BE2C (cell line): ENCODE measurements around the gene DNAJB13.

ENCODE experiments used
- DNase-seq: peaks from one replicate; pipeline ENCODE4 v3.0.0-alpha.2; 2020
- H3K27me3 ChIP-seq: fragments of 250-450 bp; sonication (Bioruptor Pico); 2 replicates; pipeline ENCODE4 v1.5.1; 2020; ENCODE audit warnings: mild to moderate bottlenecking
- H3K36me3 ChIP-seq: fragments of 250-450 bp; sonication (Bioruptor Pico); 2 replicates; pipeline ENCODE4 v1.5.1; 2020; ENCODE audit warnings: mild to moderate bottlenecking
- H3K4me1 ChIP-seq: fragments of 250-450 bp; sonication (Bioruptor Pico); 2 replicates; pipeline ENCODE4 v1.5.1; 2020
- H3K4me3 ChIP-seq: 2 replicates; pipeline ENCODE4 v1.5.1; 2011; ENCODE audit warnings: low read depth, low read length
- H3K9me3 ChIP-seq: fragments of 250-450 bp; sonication (Bioruptor Pico); 2 replicates; pipeline ENCODE4 v1.5.1; 2020
- CTCF ChIP-seq: IDR thresholded peaks from 2 replicates; pipeline ENCODE4 v1.5.1; 2012; ENCODE audit warnings: mild to moderate bottlenecking, low read depth, low read length

The DNAJB13 gene

GRCh38 chr11:73998846-73999575 lies 48.2 kb downstream of the DNAJB13 start:
- H3K4me3 ChIP-seq: no peak overlapping the region
- no peak for TF ChIP-seq CTCF
- no peaks in the 10 kb centered on the region for H3K9me3 ChIP-seq
- H3K4me1 ChIP-seq: no peaks in the 10 kb centered on the region
- DNase-seq: no peak
- H3K36me3 ChIP-seq: no peaks in the 10 kb centered on the region; the same call in none of the 2 replicates
- H3K27me3 ChIP-seq: no peaks in the 10 kb centered on the region

GRCh38 chr11:73999581-74000306 lies 48.9 kb downstream of the DNAJB13 start:
- DNase-seq: no peak
- Histone ChIP-seq H3K4me1 (no peaks in the 10 kb centered on the region), H3K27me3 (no peaks in the 10 kb centered on the region), H3K4me3 (no peak overlapping the region), H3K9me3 (no peaks in the 10 kb centered on the region), H3K36me3 (no peaks in the 10 kb centered on the region; the same call in none of the 2 replicates)
- no peak for TF ChIP-seq CTCF

GRCh38 chr11:74000307-74001133 lies 49.7 kb downstream of the DNAJB13 start:
- H3K9me3 ChIP-seq: no peaks in the 10 kb centered on the region
- H3K4me3 ChIP-seq: no peak overlapping the region
- no peaks in the 10 kb centered on the region; the same call in none of the 2 replicates for H3K36me3 ChIP-seq
- H3K27me3 ChIP-seq: no peaks in the 10 kb centered on the region
- TF ChIP-seq CTCF: no peak
- H3K4me1 ChIP-seq: no peaks in the 10 kb centered on the region
- no peak for DNase-seq

- no peaks in the 10 kb centered on the region for H3K27me3 ChIP-seq
- H3K36me3 ChIP-seq: no peaks in the 10 kb centered on the region; the same call in none of the 2 replicates
- H3K9me3 ChIP-seq: no peaks in the 10 kb centered on the region
- no peak for TF ChIP-seq CTCF
- DNase-seq: no peak
- H3K4me1 ChIP-seq: no peaks in the 10 kb centered on the region
- no peak overlapping the region for H3K4me3 ChIP-seq
Observed at GRCh38 chr11:74001822-74002286, 51.0 kb downstream of the DNAJB13 start.

GRCh38 chr11:74002832-74003231 lies 52.0 kb downstream of the DNAJB13 start:
- DNase-seq: no peak
- Histone ChIP-seq H3K36me3 (no peaks in the 10 kb centered on the region; the same call in 1 of the 2 replicates), H3K27me3 (no peaks in the 10 kb centered on the region), H3K4me1 (no peaks in the 10 kb centered on the region), H3K9me3 (no peaks in the 10 kb centered on the region), H3K4me3 (no peak overlapping the region)
- TF ChIP-seq CTCF: no peak
